Measurements from ENCODE around the gene CDO1.

The CDO1 gene

DNA sequence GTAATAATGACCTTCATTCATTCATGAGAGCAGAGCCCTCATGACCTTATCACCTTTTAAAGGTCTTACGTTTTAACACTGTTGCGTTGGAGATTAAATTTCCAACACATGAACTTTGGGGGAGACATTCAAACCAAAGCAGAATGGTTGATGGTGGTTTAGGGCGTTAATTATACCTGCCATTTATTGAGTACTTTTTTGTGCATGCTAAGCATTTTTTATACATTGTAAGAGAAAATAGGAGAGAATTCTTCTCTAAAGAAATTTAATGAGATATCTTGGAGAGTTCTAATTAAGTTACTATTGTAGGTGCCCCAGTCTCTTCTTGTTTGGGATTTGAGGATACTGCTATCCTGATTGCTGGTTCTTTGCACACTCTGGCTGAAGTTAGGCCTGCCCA, 37.7 kb upstream of the CDO1 start:
- TF ChIP-seq, protein P1, sequence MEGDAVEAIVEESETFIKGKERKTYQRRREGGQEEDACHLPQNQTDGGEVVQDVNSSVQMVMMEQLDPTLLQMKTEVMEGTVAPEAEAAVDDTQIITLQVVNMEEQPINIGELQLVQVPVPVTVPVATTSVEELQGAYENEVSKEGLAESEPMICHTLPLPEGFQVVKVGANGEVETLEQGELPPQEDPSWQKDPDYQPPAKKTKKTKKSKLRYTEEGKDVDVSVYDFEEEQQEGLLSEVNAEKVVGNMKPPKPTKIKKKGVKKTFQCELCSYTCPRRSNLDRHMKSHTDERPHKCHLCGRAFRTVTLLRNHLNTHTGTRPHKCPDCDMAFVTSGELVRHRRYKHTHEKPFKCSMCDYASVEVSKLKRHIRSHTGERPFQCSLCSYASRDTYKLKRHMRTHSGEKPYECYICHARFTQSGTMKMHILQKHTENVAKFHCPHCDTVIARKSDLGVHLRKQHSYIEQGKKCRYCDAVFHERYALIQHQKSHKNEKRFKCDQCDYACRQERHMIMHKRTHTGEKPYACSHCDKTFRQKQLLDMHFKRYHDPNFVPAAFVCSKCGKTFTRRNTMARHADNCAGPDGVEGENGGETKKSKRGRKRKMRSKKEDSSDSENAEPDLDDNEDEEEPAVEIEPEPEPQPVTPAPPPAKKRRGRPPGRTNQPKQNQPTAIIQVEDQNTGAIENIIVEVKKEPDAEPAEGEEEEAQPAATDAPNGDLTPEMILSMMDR (IDR thresholded peaks at IDR 0.05; ENCODE audit: insufficient read depth, low read depth, low read length, missing control alignments), result no peak
- no peak for DNase-seq (ENCODE audit: low read depth)
- no peak overlapping the region for H3K4me3 ChIP-seq (ENCODE audit: low read depth, low read length)

DNA sequence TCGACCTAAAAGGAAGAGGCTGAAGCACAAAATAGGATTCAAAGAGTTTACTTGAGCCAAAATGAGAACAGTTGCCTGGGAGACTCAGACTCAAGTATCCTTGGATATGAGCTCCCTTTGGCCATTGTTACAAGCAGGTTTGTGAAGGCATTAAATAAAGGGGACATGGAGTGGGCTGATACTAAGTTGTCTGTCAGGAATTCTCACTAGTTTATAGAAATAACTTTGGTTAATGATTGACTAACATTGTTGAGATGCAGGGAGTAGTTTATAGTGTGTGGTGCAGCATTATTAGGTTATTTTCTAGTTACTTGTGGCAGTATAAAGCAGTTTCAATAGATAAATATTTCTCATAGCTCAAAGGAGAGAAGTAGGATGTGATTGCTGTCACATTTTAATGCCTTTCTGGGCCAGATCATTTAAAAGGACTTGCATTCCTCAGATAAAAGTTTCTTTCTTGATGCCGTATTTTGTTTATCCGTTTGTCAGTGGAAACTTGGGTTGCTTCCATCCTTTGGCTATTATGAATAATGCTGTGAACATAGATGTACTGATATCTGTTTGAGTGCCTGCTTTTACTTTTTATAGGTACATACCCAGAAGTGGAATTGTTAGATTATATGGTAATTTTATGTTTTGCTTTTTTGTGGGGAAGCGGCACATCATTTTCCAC, 34.4 kb upstream of the CDO1 start:
- no peak for DNase-seq (ENCODE audit: low read depth)
- H3K4me3 ChIP-seq (ENCODE audit: low read depth, low read length), result no peak overlapping the region
- TF ChIP-seq, protein P1 (IDR thresholded peaks at IDR 0.05; ENCODE audit: insufficient read depth, low read depth, low read length, missing control alignments), result no peak

DNA sequence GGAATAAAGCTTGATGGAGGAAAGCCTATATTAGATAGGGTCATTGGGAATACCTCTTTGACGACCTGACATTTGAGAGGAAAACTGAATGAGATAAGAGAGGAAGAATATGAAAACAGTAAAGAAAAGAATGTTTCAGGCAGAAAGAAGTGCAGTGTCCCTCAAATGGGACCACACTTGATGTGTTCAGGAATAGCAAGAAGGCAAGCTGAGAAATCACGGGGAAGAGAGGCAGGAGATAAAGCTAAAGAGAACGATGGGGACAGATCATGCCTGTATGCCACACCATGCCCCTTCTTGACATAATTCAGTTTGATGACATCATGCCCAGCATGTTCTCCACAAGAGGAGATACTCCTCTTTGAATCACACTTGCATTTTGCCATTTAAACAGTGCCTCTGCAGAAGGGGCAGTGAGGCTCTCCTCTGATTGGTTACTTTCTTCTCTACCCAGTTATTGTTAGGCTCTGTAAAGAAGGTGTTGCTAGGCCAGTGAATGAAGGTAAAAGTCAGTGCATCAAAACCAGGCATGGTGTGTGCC, 32.9 kb upstream of the CDO1 start:
- TF ChIP-seq, protein P1 (IDR thresholded peaks at IDR 0.05; ENCODE audit: insufficient read depth, low read depth, low read length, missing control alignments), result no peak
- no peak for DNase-seq (ENCODE audit: low read depth)
- H3K4me3 ChIP-seq (ENCODE audit: low read depth, low read length), result no peak overlapping the region

DNA sequence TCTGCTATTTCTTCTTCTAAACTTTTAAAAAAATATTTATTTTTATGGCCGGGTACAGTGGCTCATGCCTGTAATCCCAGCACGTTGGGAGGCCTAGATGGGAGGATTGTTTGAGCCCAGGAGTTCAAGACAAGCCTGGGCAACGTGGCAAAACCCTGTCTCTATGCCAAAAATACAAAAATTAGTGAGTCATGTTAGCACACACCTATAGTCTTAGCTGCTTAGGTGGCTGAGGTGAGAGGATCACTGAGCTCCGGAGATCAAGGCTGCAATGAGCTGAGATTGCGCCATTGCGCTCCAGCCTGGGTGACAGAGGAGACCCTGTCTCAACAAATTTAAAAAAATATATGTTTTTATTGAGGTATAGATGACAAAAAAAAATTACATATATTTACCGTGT, 30.8 kb upstream of the CDO1 start:
- TF ChIP-seq, protein P1 (IDR thresholded peaks at IDR 0.05; ENCODE audit: insufficient read depth, low read depth, low read length, missing control alignments), result no peak
- no peak for DNase-seq (ENCODE audit: low read depth)
- no peak overlapping the region for H3K4me3 ChIP-seq (ENCODE audit: low read depth, low read length)

DNA sequence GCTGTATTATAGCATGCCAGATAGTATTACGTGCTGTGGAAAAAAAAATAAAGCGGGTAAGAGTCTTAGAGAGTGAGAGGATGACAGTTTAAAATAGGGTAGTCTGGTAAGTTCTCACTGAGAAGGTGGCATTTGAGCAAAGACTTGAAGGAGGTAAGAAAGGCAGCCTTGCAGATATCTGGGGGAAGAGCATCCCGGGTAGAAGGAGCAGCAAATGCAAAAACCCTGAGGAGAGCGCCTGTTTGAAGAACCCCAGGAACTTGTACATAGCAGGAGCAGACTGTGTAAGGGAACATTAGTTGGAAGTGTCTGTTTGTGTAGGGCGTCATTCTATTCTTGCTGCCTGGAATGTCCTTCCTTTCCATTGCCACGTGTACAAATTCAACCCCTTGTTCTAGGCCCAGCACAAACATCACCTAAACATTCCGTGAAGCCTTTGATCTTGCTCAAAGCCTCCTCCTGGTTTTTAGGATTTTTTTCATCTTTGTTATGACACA, 27.9 kb upstream of the CDO1 start:
- no peak for DNase-seq (ENCODE audit: low read depth)
- TF ChIP-seq, protein P1 (IDR thresholded peaks at IDR 0.05; ENCODE audit: insufficient read depth, low read depth, low read length, missing control alignments), result no peak
- H3K4me3 ChIP-seq (ENCODE audit: low read depth, low read length), result no peak overlapping the region

DNA sequence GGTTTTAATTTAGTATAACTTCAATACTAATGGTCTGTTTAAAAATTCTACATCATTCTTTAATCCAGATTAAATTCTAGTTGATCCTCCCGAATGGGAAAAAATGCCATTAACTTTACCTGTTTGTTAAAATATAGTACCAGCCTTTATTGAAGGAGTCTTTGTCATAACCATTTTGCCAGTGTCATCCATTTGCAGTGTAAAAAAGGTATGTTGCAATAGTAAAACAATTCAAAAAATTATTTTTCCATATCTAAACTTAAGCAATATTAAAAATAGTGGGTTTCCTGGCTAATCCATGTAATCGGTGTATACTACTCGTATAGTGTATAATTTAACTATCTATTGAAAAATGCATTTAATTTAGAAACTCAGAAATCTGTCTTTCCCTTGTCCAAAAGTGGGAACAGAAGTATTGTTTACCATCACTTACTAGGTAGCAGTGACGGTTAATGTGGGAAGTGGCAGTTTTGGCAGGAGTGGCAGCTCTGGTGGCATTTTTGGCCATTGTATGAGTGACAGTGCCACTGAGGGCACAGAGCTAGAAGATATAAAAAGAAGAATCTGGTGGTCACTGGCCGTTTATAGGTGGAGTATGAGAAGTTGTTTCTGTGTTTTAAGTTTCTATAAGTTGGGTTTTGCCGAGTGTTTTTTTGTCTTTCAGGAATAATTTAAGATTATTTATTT, 27.1 kb upstream of the CDO1 start:
- no peak for DNase-seq (ENCODE audit: low read depth)
- TF ChIP-seq, protein P1 (IDR thresholded peaks at IDR 0.05; ENCODE audit: insufficient read depth, low read depth, low read length, missing control alignments), result no peak
- H3K4me3 ChIP-seq (ENCODE audit: low read depth, low read length), result peak overlapping the region; percentile 73
